ENCODE data around the gene NOL9. TPM values are rescaled to one million over a fixed set of nuclear protein-coding genes. Genes with fewer than 3 reads are reported as not detected.
A peak's percentile ranks its signal among the peaks of the same experiment; 100 is the strongest.

NOL9 gene
- total and polyA plus RNA-seq, 9 of the 15 experiments (the other 6 are each of a cell fraction or from before 2014, with no cell fraction given), result 5.6 to 76.5 (median 47.3) TPM

- TF ChIP-seq, protein P1, sequence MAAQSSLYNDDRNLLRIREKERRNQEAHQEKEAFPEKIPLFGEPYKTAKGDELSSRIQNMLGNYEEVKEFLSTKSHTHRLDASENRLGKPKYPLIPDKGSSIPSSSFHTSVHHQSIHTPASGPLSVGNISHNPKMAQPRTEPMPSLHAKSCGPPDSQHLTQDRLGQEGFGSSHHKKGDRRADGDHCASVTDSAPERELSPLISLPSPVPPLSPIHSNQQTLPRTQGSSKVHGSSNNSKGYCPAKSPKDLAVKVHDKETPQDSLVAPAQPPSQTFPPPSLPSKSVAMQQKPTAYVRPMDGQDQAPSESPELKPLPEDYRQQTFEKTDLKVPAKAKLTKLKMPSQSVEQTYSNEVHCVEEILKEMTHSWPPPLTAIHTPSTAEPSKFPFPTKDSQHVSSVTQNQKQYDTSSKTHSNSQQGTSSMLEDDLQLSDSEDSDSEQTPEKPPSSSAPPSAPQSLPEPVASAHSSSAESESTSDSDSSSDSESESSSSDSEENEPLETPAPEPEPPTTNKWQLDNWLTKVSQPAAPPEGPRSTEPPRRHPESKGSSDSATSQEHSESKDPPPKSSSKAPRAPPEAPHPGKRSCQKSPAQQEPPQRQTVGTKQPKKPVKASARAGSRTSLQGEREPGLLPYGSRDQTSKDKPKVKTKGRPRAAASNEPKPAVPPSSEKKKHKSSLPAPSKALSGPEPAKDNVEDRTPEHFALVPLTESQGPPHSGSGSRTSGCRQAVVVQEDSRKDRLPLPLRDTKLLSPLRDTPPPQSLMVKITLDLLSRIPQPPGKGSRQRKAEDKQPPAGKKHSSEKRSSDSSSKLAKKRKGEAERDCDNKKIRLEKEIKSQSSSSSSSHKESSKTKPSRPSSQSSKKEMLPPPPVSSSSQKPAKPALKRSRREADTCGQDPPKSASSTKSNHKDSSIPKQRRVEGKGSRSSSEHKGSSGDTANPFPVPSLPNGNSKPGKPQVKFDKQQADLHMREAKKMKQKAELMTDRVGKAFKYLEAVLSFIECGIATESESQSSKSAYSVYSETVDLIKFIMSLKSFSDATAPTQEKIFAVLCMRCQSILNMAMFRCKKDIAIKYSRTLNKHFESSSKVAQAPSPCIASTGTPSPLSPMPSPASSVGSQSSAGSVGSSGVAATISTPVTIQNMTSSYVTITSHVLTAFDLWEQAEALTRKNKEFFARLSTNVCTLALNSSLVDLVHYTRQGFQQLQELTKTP (IDR thresholded peaks at IDR 0.05; ENCODE audit: low read depth in 1 of 2, partially characterized antibody in 2 of 2), result no peak
- no peak; a peak in 1 of 6 replicates for TF ChIP-seq ZBTB11 (CRISPR knock-in tag; IDR thresholded peaks at IDR 0.05)
- peak; percentile 27; the same call in 1 of the 2 replicates for TF ChIP-seq ZNF197 (CRISPR knock-in tag; IDR thresholded peaks at IDR 0.05; ENCODE audit: low read depth)
- no peak for TF ChIP-seq CSDE1 (IDR thresholded peaks at IDR 0.05)
- TF ChIP-seq NR2F6 (CRISPR knock-in tag; IDR thresholded peaks at IDR 0.05), result no peak
- TF ChIP-seq TGIF2 (CRISPR knock-in tag; IDR thresholded peaks at IDR 0.05), result peak; percentile 85; the same call in 1 of the 2 replicates
- TF ChIP-seq MED1 (CRISPR knock-in tag; IDR thresholded peaks at IDR 0.05; ENCODE audit: borderline replicate concordance), result no peak; the same call in 1 of the 2 replicates
- TF ChIP-seq DMBX1 (CRISPR knock-in tag; IDR thresholded peaks at IDR 0.05; ENCODE audit: borderline replicate concordance), result 0 out of 2 replicates have a peak, but pooled peaks have one; percentile 35
- no peak for TF ChIP-seq ZNF124 (CRISPR knock-in tag; IDR thresholded peaks at IDR 0.05)
- no peak for TF ChIP-seq FOXJ2 (tag; IDR thresholded peaks at IDR 0.05)
- no peak for TF ChIP-seq ZNF184 (CRISPR knock-in tag; IDR thresholded peaks at IDR 0.05)
- TF ChIP-seq TCF7 (IDR thresholded peaks at IDR 0.05; ENCODE audit: borderline replicate concordance), result no peak; the same call in 1 of the 2 replicates
- TF ChIP-seq HMG20B (CRISPR knock-in tag; IDR thresholded peaks at IDR 0.05), result no peak
- TF ChIP-seq ZNF644 (tag; IDR thresholded peaks at IDR 0.05; ENCODE audit: low read depth), result no peak
- TF ChIP-seq MEF2D (tag; conservative IDR thresholded peaks at IDR 0.05; ENCODE audit: low read depth), result no peak
- TF ChIP-seq SMAD4 (CRISPR knock-in tag; conservative IDR thresholded peaks at IDR 0.05), result no peak; the same call in 1 of the 2 replicates
- TF ChIP-seq ZNF134 (CRISPR knock-in tag; conservative IDR thresholded peaks at IDR 0.05), result no peak
- no peak for TF ChIP-seq E2F4 (CRISPR knock-in tag; IDR thresholded peaks at IDR 0.05; ENCODE audit: low read depth)
- TF ChIP-seq ADNP (tag; IDR thresholded peaks at IDR 0.05), result no peak
These were observed at the start of gene NOL9 (continued) for GRCh38 chr1:6554031-6554906.
